Stimulated activated CD4-positive, alpha-beta T cell treated with anti-CD3 and anti-CD28 coated beads, Interleukin-1b, Interleukin-23, amount 100 ng/mL, for 24 hours (primary cell): ENCODE data around the gene DNASE1L2.
"Not testable (repeated sequence)": the region's sequence is repeated elsewhere in the genome, so short reads cannot be mapped to it uniquely, and the experiment has no call there.

ENCODE experiments used
- DNase-seq, 4 experiments: peaks; one replicate each; pipeline ENCODE4 v3.0.0-alpha.2; 2020; ENCODE audit warnings: low read depth in 4 of 4, low spot score in 1 of 4

Gene DNASE1L2

GRCh38 chr16:2238150-2238837 lies 2.0 kb downstream of the DNASE1L2 start:
- DNase-seq, result no peak

DNA sequence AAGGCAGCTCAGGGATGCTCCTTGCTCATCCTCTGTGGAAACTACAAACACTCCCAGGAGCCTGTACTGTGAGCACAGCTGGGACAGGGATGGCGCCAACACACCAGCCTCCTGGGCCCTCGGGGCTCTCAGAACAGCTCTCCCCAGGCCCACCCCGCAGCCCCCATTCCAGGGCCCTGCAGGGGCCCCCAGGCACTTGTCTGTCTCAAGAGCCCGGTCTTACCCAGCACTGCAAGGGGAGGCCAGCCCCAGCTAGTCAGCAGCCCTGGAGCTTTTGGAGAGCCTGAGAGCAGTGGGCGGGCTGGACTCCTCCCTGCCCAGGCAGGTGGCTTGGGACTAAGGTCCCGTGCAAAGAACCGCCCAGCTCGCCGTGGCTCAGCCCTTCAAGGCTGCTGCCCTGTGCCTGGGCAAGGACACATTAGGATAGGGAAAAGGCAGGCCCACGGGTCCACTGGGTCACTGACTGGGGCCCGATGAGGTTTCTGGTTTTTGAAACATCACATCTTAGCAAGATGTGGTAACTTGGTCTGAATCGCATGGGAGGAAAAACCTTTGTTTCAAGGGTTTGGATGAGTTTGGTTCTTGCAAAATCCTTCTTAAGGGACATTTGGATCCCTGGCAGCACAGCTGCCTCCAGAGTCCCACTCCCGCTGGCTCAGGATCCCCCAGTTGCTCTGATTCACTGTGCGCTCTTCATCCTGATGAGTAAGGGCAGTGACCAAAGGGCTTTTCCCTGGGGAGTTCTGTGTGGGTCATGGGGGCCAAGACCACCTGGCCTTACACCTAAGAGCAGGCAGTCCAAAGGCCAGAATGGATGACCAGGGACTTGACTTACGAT lies 2.8 kb downstream of the DNASE1L2 start:
- no peak for DNase-seq

DNA sequence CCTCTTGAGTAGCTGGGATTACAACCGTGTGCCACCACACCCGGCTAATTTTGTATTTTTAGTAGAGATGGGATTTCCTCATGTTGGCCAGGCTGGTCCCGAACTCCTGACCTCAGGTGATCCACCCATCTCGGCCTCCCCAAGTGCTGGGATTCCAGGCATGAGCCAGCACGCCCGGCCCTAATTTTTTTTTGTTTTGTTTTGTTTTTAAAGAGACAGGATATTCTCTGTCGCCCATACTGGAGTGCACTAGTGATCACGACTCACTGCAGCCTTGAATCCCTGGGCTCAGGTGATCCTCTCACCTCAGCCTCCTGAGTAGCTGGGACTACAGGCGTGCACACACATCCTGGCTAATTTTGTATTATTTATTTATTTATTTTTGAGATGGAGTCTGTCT lies 4.1 kb downstream of the DNASE1L2 start:
- DNase-seq, result not testable (repeated sequence)

DNA sequence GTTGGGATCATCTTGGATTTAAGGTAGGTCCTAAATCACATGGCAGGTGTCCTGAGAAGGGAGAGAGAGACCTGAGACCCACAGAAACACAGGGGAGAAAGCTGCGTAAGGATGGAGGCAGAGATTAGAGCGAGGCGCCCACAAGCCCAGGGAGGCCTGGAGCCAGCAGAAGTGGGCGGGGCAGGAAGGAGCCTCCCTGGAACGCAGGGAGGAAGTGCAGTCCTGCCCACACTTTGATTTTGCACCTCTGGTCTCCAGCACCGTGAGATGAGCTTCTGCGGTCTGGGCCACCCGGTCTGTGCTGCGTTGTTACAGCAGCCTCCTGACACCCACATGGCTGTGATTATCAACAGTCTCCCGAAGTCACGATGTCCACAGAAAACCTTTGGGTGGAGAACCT lies 6.4 kb downstream of the DNASE1L2 start:
- DNase-seq, result no peak

DNA sequence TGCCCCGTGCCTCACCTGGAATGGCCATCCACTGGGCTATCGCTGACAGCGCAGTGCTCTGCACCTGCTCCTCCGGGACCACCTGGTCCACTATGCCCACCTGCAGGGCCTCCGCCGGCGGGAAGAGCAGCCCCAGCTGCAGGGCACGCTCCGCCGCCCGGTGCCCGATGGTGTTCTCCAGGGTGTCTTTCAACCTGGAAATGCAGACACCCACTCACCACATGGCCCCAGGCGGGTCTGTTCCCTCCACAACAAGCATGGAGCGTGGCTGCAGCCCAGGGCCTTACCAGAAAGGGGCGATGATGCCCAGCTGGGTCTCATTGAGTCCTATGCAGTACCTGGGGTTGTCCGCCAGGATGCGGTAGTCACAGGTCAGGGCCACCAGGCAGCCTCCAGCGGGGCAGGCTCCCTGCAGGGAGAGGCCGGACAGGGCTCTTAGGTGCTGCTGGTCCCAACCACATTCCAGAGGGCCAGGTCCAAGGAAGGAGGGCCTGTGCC lies 6.8 kb downstream of the DNASE1L2 start:
- DNase-seq, result no peak

- DNase-seq, result no peak
These were observed 7.5 kb downstream of the DNASE1L2 start for GRCh38 chr16:2243781-2244180.

DNA sequence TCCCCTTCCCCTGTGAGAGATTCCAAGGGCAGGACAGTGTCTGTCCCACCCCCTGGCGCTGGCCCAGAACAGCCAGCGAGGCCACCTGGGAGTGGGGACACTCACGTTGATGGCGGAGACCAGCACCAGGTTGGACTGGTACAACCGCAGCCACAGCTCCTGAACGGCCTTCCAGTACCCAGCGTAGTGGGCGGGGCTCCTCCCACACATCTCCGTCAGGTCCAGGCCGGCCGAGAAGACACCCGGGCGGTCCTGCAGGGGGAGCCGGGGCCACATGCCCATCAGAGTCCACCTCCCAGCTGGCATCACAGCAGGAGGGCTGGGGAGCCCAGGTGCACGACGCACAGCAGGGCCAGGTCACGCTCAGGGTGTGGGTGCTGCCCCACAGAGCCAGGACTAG lies 8.1 kb downstream of the DNASE1L2 start:
- DNase-seq, result no peak

DNA sequence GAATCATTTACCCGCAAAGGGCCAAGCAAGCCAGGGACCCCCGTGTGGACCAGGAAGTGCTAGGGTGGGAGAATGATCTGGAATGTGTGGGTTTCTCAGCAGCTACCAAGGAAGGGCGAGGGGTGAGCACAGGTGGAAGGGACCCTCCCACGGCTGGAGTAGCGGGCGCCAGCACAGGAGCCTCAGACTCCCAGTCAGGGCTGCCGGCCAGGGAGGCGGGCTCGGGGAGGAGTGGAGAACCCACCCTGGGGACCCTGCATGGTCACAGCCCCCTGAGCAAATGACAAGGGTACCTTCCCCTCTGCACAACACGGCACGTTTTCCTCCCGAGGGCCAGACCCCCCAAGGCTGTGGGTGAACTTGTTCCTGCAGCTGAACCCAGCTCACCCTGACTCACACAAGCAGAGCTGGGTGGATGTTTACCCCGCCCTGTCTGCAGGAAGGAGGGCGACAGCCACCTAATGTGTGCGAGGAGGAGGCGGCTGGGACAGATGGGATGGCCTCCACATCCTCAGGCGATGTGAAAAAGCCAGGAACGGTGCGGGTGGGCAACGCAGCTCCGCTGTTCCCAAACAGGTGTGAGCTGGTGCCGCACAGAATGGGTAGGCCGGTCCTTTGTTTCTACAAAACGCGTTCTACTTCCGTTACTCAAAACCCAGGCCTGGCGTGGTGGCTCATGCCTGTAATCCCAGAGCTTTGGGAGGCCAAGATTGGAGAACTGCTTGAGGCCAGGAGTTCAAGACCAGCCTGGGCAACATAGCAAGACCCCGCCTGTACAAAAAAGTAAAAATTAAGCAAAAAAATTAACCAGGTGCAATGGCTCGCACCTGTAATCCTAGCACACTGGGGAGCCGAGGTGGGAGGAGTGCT lies 8.9 kb downstream of the DNASE1L2 start:
- DNase-seq, result no peak

DNA sequence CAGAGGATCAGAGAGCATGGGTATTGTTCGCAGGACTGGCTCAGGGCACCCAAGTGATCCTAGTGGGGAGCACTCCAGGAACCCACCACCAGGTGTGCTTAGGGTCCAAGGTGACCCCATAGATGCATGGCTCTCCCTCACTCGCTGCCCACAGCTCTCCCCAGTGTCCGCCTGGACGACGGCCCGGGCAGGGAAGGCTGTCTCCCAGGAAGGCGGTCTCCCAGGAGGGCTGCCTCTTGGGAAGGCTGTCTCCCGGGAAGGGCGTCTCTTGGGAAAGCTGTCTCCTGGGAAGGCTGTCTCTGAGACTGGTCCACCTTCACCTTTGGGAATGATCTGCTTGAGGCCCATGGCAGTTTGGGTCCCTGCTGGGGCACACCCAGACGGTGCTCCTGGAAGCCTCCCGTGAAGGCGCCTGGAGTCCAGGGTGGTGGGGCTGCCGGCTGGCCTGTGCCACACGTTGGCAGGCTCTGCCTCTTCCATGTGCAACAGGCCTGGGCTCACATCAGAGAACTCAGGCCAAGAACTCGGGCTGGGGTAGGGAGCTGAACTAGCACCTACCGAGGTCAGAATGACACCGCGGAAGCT lies 10.1 kb downstream of the DNASE1L2 start:
- DNase-seq, result no peak

GRCh38 chr16:2250652-2251295 lies 14.5 kb downstream of the DNASE1L2 start:
- DNase-seq, result peak in 2 of 4 experiments; percentile 20 to 32

DNA sequence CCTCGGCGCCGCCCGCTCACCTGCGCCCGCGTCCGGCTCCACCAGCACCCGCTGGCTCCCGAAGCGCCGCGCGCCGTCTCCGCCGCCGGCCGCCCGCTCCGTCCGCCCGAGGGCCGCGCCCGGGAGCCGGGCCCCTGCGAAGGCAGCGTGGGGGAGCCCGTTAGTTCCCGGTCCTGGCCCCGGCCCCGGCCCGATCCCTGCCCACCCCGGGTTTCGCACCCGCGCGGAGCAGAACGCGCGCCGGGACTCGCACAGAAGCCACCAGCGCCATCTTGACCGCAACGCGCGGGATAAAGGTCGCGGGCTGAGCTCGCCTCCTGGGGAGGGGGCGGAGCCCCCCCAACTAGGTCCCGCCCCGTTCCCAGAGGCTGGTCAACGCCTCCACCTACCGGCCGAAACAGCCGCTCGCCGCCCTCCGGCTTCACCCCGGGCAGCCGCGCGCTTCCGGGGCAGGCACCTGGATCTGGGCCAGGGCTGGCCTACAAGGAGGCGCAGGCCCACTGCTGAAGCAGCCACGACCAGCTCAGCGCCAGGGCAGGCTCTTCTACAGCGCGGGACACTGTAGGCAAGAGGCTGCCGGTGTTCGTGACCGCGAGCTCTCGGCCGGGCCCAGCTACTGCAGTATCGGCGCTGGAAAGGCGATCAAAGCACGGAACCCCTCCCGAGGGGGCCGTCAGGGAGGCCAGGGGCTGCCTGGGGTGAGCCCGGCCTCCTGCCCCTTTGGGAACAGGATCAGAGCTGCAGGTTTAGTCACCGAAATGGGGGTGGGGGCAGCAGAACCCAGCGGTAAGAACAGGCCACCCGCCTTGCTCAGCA lies 15.3 kb downstream of the DNASE1L2 start, which contains the start of gene ECI1:
Gene ECI1, minus strand, starts transcription at position 292 of the 816 bp plus-strand sequence. Its CDS starts 21 bp downstream, at position 271.
- peak; percentile 45 to 87 (median 58) for DNase-seq

- DNase-seq, result no peak
These were observed 16.5 kb downstream of the DNASE1L2 start for GRCh38 chr16:2252806-2253148.

DNA sequence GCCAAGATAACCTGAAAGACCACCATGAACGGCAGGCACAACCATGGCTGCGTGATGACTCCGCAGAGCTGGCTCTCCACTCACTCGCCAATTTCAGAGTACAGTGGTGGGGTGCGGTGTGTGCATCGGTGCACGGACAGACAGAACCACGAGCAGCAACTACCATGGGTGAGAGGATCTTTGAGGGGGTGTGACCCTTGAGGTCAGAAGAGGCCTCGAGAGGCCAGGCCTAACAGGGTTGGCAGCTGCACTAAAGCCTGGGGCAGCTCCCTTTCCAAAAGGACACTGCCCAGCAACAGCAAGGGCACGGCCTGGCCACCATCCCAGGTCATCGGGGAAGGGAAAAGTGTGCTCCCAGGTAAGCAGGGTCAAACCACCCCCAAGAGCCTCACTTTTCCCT lies 17.0 kb downstream of the DNASE1L2 start:
- no peak for DNase-seq

- no peak for DNase-seq
These were observed 20.4 kb downstream of the DNASE1L2 start for GRCh38 chr16:2256531-2257140.

GRCh38 chr16:2257726-2258125 lies 21.5 kb downstream of the DNASE1L2 start:
- DNase-seq, result no peak

GRCh38 chr16:2258530-2258929 lies 22.3 kb downstream of the DNASE1L2 start:
- not testable (repeated sequence) for DNase-seq

DNA sequence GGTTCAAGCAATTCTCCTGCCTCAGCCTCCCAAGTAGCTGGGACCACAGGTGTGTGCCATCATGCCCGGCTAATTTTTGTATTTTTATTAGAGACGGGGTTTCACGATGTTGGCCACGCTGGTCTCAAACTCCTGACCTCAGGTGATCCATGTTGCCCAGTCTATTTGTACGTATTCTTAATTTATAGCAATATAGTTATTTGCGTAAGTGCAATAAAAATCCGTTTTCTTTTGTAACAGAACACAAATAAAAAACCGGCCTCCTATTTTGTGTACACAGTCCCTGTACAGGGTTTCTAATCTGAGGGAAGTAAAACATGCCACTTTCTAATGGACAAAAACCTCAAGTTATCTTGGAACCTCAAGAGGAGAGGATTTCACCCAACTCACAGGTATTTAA lies 24.0 kb downstream of the DNASE1L2 start:
- DNase-seq, result no peak

- not testable (repeated sequence) for DNase-seq
These were observed 26.8 kb downstream of the DNASE1L2 start for GRCh38 chr16:2263026-2263425.

GRCh38 chr16:2266887-2267286 lies 30.6 kb downstream of the DNASE1L2 start:
- not testable (repeated sequence) for DNase-seq
